ENCODE measurements around the gene CDH11. TPM values are rescaled to one million over a fixed set of nuclear protein-coding genes. Genes with fewer than 3 reads are reported as not detected.

CDH11 gene
- total RNA-seq, 4 donors from 2014 or later, result 51.8 to 661 (median 96.5) TPM

DNA sequence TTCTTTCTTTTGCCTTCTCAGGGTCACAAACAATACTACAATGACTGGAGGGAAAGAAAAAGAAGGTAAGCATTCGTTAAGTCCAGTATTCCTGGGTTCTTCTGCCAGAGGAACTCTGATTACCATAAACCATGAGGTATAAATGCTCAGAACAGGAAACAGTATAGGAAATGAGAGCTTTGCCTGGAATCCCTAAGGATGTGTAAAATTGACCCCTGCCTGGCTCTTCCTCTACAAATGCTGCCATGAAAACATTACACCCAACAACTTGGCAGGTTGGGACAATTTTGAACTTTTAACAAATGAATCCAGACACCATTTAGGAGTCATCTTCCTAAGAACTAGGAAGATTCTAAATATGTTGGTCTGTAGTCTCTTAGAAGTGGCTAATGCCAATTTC is 173.8 kb downstream of the CDH11 start:
- Histone ChIP-seq H3K36me3 (no peaks in the 10 kb centered on the region), H3K27ac (no peak overlapping the region), H3K4me3 (no peak overlapping the region), H3K9me3 (no peaks in the 10 kb centered on the region), H3K4me1 (no peaks in the 10 kb centered on the region), H3K27me3 (no peaks in the 10 kb centered on the region)
- intact Hi-C loops (cut with DNase I; ENCODE audit: low total_unique reads), result no loop called here
- no peak for DNase-seq
- TF ChIP-seq, protein P1, sequence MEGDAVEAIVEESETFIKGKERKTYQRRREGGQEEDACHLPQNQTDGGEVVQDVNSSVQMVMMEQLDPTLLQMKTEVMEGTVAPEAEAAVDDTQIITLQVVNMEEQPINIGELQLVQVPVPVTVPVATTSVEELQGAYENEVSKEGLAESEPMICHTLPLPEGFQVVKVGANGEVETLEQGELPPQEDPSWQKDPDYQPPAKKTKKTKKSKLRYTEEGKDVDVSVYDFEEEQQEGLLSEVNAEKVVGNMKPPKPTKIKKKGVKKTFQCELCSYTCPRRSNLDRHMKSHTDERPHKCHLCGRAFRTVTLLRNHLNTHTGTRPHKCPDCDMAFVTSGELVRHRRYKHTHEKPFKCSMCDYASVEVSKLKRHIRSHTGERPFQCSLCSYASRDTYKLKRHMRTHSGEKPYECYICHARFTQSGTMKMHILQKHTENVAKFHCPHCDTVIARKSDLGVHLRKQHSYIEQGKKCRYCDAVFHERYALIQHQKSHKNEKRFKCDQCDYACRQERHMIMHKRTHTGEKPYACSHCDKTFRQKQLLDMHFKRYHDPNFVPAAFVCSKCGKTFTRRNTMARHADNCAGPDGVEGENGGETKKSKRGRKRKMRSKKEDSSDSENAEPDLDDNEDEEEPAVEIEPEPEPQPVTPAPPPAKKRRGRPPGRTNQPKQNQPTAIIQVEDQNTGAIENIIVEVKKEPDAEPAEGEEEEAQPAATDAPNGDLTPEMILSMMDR (IDR thresholded peaks at IDR 0.05), result no peak
- no peak for TF ChIP-seq POLR2A (IDR thresholded peaks at IDR 0.05)

DNA sequence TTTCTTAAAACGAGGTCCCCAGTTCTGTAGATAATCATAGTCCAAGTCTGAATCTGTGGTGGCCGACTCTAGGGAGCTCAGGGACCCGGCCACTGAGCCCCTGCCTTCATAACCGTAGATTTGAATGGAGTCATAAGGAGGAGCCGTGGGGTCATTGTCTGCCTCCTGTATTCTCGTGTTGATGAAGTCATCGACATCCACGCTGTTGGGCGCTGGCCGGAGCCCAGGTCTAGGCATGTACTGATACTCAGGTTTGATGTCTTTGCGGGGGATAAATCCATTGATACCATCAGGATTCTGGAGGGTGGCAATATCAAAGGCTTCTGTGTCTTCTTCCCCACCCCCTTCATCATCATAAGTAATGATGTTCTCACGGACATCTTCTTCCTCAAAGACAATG is 174.2 kb downstream of the CDH11 start:
- H3K27me3 ChIP-seq, result no peaks in the 10 kb centered on the region
- no peaks in the 10 kb centered on the region for H3K9me3 ChIP-seq
- H3K36me3 ChIP-seq, result no peaks in the 10 kb centered on the region
- no peaks in the 10 kb centered on the region for H3K4me1 ChIP-seq
- no peak overlapping the region for H3K27ac ChIP-seq
- TF ChIP-seq POLR2A (IDR thresholded peaks at IDR 0.05), result no peak
- TF ChIP-seq, protein P1 (IDR thresholded peaks at IDR 0.05), result no peak
- DNase-seq, result no peak
- intact Hi-C loops (cut with DNase I; ENCODE audit: low total_unique reads), result no loop called here
- no peak overlapping the region for H3K4me3 ChIP-seq

DNA sequence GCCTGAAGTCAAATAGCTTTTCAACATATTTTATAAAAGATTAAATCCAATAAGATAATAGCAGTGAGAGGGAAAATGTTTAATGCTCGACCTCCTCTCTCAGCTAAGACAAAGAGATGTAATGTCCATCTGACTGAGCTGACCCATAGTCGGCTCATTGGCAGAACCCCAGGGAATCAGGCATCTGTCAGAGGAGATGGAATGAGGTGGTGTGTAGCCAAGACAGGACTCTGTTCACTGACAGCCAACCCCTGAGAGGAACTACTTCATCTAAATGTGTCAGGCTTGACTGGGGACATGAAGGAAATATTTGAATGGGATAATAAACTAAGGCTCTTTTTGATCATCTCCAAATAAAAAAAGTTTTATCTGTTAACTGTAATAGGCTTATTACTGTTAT is 188.0 kb downstream of the CDH11 start:
- Histone ChIP-seq H3K27ac (no peak overlapping the region), H3K4me3 (no peak overlapping the region), H3K27me3 (no peaks in the 10 kb centered on the region), H3K9me3 (no peaks in the 10 kb centered on the region), H3K36me3 (no peaks in the 10 kb centered on the region), H3K4me1 (no peaks in the 10 kb centered on the region)
- DNase-seq, result no peak
- TF ChIP-seq, protein P1 (IDR thresholded peaks at IDR 0.05), result no peak
- no peak for TF ChIP-seq POLR2A (IDR thresholded peaks at IDR 0.05)
- intact Hi-C loops (cut with DNase I; ENCODE audit: low total_unique reads), result no loop called here

DNA sequence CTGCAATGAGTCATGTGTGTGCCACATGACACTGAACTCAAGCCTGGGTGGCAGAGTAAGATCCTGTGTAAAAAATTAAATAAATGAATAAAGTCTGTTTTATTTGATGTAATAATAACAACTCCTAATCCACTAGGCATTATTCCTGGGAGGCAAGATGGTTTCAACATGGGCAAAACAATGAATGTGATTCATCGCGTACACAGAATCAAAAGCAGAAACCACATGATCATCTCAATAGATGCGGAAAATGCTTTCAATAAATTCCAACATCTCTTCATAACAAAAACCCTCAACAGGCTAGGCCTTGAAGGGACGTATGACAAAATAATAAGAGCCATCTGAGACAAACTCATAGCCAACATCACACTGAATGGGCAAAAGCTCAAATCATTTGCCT is 195.4 kb downstream of the CDH11 start:
- H3K4me1 ChIP-seq, result no peaks in the 10 kb centered on the region
- H3K36me3 ChIP-seq, result no peaks in the 10 kb centered on the region
- TF ChIP-seq, protein P1 (IDR thresholded peaks at IDR 0.05), result no peak
- TF ChIP-seq POLR2A (IDR thresholded peaks at IDR 0.05), result no peak
- no peaks in the 10 kb centered on the region for H3K27me3 ChIP-seq
- no peak overlapping the region for H3K27ac ChIP-seq
- H3K9me3 ChIP-seq, result peaks cover 0 to 6% of the 10 kb centered on the region in 2 donors
- DNase-seq, result no peak
- intact Hi-C loops (cut with DNase I; ENCODE audit: low total_unique reads), result no loop called here
- H3K4me3 ChIP-seq, result no peak overlapping the region

DNA sequence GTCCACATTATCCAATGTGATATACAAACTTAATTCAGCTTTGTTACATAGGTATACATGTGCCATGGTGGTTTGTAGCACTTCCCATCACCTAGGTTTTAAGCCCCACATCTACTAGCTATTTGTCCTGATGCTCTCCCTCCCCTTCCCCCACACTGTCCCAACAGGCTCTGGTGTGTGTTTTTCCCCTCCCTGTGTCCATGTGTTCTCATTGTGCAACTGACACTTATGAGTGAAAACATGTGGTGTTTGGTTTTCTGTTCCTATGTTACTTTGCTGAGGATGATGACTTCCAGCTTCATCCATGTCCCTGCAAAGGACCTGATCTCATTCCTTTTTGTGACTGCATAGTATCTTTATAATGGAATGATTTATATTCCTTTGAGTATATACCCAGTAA is 196.7 kb downstream of the CDH11 start:
- H3K9me3 ChIP-seq, result peaks cover 0 to 6% of the 10 kb centered on the region in 2 donors
- no peaks in the 10 kb centered on the region for H3K36me3 ChIP-seq
- no peak overlapping the region for H3K27ac ChIP-seq
- no peaks in the 10 kb centered on the region for H3K27me3 ChIP-seq
- intact Hi-C loops (cut with DNase I; ENCODE audit: low total_unique reads), result no loop called here
- TF ChIP-seq POLR2A (IDR thresholded peaks at IDR 0.05), result no peak
- TF ChIP-seq, protein P1 (IDR thresholded peaks at IDR 0.05), result no peak
- H3K4me1 ChIP-seq, result no peaks in the 10 kb centered on the region
- peak; percentile 16 to 42 for DNase-seq
- H3K4me3 ChIP-seq, result no peak overlapping the region
